Lung (tissue), 12 donors: ENCODE results near the gene IL16. TPM values are rescaled to one million over a fixed set of nuclear protein-coding genes. Genes with fewer than 3 reads are reported as not detected.

ENCODE experiments used
- ATAC-seq: fragments of 200-7000 bp; cut with Tn5 transposase; one replicate; pipeline ENCODE4 v1.9.1; 2020; ENCODE audit warnings: moderate number of reproducible peaks; ENCODE audit not compliant: insufficient read depth, low FRiP score
- DNase-seq, 3 donors: peaks; one replicate each; pipeline ENCODE4 v3.0.0-alpha.2; 2013 to 2017
- H3K27ac ChIP-seq, 2 donors: one replicate each; pipeline ENCODE4 v1.5.1; 2013; ENCODE audit warnings: mild to moderate bottlenecking in 2 of 2, moderate library complexity in 2 of 2, control low read depth in 1 of 2, inconsistent platforms in 1 of 2, low read depth in 1 of 2, low read length in 1 of 2
- H3K27me3 ChIP-seq, 3 donors: one replicate each; pipeline ENCODE4 v1.5.1; 2013; ENCODE audit warnings: low read length in 2 of 3; ENCODE audit not compliant: control insufficient read depth in 3 of 3, insufficient read depth in 3 of 3
- H3K36me3 ChIP-seq, 4 donors: one replicate each; pipeline ENCODE4 v1.5.1; 2013; ENCODE audit warnings: low read length in 4 of 4, mild to moderate bottlenecking in 1 of 4, moderate library complexity in 1 of 4; ENCODE audit not compliant: control insufficient read depth in 4 of 4, insufficient read depth in 4 of 4
- H3K4me1 ChIP-seq, 5 donors: one replicate each; pipeline ENCODE4 v1.5.1; 2013; ENCODE audit warnings: low read length in 5 of 5, mild to moderate bottlenecking in 2 of 5, moderate library complexity in 1 of 5; ENCODE audit not compliant: control insufficient read depth in 5 of 5, insufficient read depth in 5 of 5
- H3K4me3 ChIP-seq: one replicate; pipeline ENCODE4 v1.5.1; 2013; ENCODE audit warnings: mild to moderate bottlenecking, control low read depth, moderate library complexity
- H3K9ac ChIP-seq, 2 donors: one replicate each; pipeline ENCODE4 v1.5.1; 2013; ENCODE audit warnings: low read length in 2 of 2, control low read depth in 1 of 2; ENCODE audit not compliant: insufficient read depth in 1 of 2
- H3K9me3 ChIP-seq, 4 donors: one replicate each; pipeline ENCODE4 v1.5.1; 2013; ENCODE audit warnings: low read length in 3 of 4, mild to moderate bottlenecking in 1 of 4, moderate library complexity in 1 of 4; ENCODE audit not compliant: control insufficient read depth in 4 of 4, insufficient read depth in 3 of 4
- CTCF ChIP-seq: IDR thresholded peaks from 2 replicates; pipeline ENCODE4 v1.5.1; 2012; ENCODE audit warnings: mild to moderate bottlenecking; ENCODE audit errors: control extremely low read depth, extremely low read depth
- WGBS, 2 donors: extraction: QIAGEN DNeasy Blood & Tissue Kit; methylation state at CpG; one replicate each; pipeline ENCODE4 v1.1.7; 2013; 5-methylcytosine and 5-hydroxymethylcytosine counted together
- polyA plus RNA-seq, 2 donors: library from polyadenylated mRNA; stranded (reverse); fragments of 200-250 nt; gene quantifications; one replicate each; pipeline ENCODE4 v1.2.1, GENCODE V29; 2013
- total RNA-seq, 2 donors: library from RNA; depleted of rRNA in 1 of 2; stranded (reverse); fragments of >200 nt in 1 of 2; gene quantifications; one replicate each; pipeline ENCODE4 v1.2.1, GENCODE V29; 2014 to 2021
- donor health status: control.
- donor health status: control.
- donor health status: Bipolar disorder and iron deficiency.
- donor health status: healthy.
- donor health status: DM: yes; HTN: yes; CAD: no.

The IL16 gene
- total and polyA plus RNA-seq, 4 donors = 18.8 to 45.4 (median 24.4) TPM

GRCh38 chr15:81165535-81165934 is 31.1 kb upstream of the IL16 start:
- WGBS, 2 donors = 95 to 97% methylated on average over 3 of the region's 3 CpGs
- Histone ChIP-seq H3K36me3 (no peaks in the 10 kb centered on the region), H3K4me1 (peaks cover under 1 to 10% (median 4%) of the 10 kb centered on the region in 5 donors), H3K4me3 (no peak overlapping the region), H3K9ac (no peak overlapping the region), H3K27ac (no peak overlapping the region), H3K9me3 (no peaks in the 10 kb centered on the region), H3K27me3 (no peaks in the 10 kb centered on the region)
- no peak for DNase-seq
- no peak for TF ChIP-seq CTCF
- no peak for ATAC-seq

GRCh38 chr15:81166636-81167305 is 29.9 kb upstream of the IL16 start:
- DNase-seq (no peak), ATAC-seq (no peak)
- no peak overlapping the region for H3K9ac ChIP-seq
- no peaks in the 10 kb centered on the region for H3K9me3 ChIP-seq
- 68 to 76% methylated on average over 3 of the region's 3 CpGs for WGBS, 2 donors
- H3K4me3 ChIP-seq = no peak overlapping the region
- H3K36me3 ChIP-seq = no peaks in the 10 kb centered on the region
- H3K4me1 ChIP-seq = peaks cover 0 to 8% (median 3%) of the 10 kb centered on the region in 5 donors
- TF ChIP-seq CTCF = no peak
- H3K27ac ChIP-seq = no peak overlapping the region
- H3K27me3 ChIP-seq = no peaks in the 10 kb centered on the region

GRCh38 chr15:81168131-81168526 is 28.6 kb upstream of the IL16 start:
- Histone ChIP-seq H3K4me1 (peaks cover 0 to 4% (median 3%) of the 10 kb centered on the region in 5 donors), H3K4me3 (no peak overlapping the region), H3K9ac (no peak overlapping the region), H3K36me3 (no peaks in the 10 kb centered on the region), H3K9me3 (no peaks in the 10 kb centered on the region), H3K27ac (no peak overlapping the region), H3K27me3 (no peaks in the 10 kb centered on the region)
- ATAC-seq (no peak), DNase-seq (no peak)
- WGBS, 2 donors = 90 to 98% methylated on average over 2 of the region's 2 CpGs
- TF ChIP-seq CTCF = no peak

- WGBS, 2 donors = 85 to 92% methylated on average over 2 of the region's 2 CpGs
- Histone ChIP-seq H3K27ac (no peak overlapping the region), H3K9ac (no peak overlapping the region), H3K4me3 (no peak overlapping the region), H3K9me3 (no peaks in the 10 kb centered on the region), H3K27me3 (no peaks in the 10 kb centered on the region), H3K36me3 (no peaks in the 10 kb centered on the region), H3K4me1 (peaks cover 0 to 4% (median 3%) of the 10 kb centered on the region in 5 donors)
- TF ChIP-seq CTCF = no peak
- DNase-seq (no peak), ATAC-seq (no peak)
Observed at GRCh38 chr15:81168644-81169043, 28.0 kb upstream of the IL16 start.
